Fibroblast of villous mesenchyme (primary cell): Measurements from ENCODE around the gene PYY. TPM values are rescaled to one million over a fixed set of nuclear protein-coding genes. Genes with fewer than 3 reads are reported as not detected.

Experiments
- DNase-seq: peaks from one replicate; pipeline ENCODE4 v3.0.0-alpha.2; 2010; ENCODE audit warnings: low read depth
- H3K4me3 ChIP-seq: 2 replicates; pipeline ENCODE4 v1.5.1; 2011; ENCODE audit warnings: low read depth, mild to moderate bottlenecking, low read length
- total RNA-seq: library from RNA; depleted of rRNA; stranded (reverse); fragments of >200 nt; gene quantifications from 2 replicates; pipeline ENCODE4 v1.2.3, GENCODE V29; 2012
- TF ChIP-seq, protein P1 (sequence below): IDR thresholded peaks from 2 replicates; pipeline ENCODE4 v1.5.1; 2012; ENCODE audit warnings: low read depth, mild to moderate bottlenecking, low read length; ENCODE audit not compliant: insufficient read depth

Gene PYY
- total RNA-seq = not detected in 2 replicates

DNA sequence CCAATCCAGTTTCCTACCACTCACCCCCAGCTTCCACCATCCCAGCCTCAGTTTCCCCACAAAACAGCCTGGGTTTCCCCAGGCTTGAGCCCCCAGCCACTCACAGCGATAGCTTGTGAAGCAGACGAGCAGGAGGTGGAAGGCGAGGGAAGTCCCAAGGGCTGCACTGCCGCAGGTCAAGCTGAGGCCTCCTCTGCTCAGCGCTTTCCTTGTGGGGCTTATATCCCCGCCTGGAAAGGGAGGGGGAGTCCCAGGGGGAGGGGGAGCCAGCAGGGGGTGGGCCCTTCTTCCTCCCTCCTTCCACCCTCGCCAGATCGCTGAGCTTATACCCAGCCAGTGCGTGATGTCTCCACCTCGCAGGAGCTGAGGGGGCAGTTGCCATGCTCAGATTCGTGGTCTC lies at the start of gene PYY:
Gene PYY (minus strand): TSS at position 195 of the 400 bp plus-strand sequence. CDS start 457 bp downstream, outside the sequence.
- H3K4me3 ChIP-seq = no peak within 1 kb of the TSS
- TF ChIP-seq, protein P1, sequence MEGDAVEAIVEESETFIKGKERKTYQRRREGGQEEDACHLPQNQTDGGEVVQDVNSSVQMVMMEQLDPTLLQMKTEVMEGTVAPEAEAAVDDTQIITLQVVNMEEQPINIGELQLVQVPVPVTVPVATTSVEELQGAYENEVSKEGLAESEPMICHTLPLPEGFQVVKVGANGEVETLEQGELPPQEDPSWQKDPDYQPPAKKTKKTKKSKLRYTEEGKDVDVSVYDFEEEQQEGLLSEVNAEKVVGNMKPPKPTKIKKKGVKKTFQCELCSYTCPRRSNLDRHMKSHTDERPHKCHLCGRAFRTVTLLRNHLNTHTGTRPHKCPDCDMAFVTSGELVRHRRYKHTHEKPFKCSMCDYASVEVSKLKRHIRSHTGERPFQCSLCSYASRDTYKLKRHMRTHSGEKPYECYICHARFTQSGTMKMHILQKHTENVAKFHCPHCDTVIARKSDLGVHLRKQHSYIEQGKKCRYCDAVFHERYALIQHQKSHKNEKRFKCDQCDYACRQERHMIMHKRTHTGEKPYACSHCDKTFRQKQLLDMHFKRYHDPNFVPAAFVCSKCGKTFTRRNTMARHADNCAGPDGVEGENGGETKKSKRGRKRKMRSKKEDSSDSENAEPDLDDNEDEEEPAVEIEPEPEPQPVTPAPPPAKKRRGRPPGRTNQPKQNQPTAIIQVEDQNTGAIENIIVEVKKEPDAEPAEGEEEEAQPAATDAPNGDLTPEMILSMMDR = no peak
- DNase-seq = no peak

DNA sequence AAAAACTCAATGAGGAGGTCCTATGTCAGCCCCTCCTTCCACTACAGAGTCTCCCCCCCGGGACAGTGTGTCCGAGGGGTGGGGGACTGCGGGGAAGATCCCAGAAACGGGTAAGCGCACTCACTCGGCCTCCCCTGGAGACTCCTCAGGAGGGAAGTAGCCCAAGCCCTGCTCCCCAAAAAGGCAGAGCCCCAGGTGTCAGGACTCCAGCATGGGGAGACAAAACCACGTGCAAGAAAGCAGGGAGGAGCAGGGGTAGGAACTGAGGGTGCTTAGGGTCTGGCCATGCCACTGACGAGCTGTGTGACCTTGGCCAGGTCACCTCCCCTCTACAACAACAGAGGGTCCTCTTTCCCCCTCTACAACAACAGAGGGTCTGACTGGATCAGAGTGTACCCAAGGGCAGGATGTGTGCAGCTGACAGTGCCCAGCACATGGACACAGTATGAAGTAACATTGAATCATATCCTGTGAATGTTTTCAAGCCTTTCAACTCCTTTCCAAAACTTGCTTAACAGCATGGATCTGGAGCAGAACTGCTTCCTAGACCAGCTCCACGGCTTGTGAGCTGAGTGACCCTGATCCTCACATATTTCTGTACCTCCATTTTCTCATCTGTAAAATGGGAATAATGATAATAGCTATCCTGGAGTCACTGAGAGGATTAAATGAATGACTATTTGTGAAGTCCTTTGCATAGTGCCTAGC lies 48.6 kb upstream of the PYY start:
- TF ChIP-seq, protein P1 = no peak
- DNase-seq = peak; percentile 68
- no peak overlapping the region for H3K4me3 ChIP-seq

DNA sequence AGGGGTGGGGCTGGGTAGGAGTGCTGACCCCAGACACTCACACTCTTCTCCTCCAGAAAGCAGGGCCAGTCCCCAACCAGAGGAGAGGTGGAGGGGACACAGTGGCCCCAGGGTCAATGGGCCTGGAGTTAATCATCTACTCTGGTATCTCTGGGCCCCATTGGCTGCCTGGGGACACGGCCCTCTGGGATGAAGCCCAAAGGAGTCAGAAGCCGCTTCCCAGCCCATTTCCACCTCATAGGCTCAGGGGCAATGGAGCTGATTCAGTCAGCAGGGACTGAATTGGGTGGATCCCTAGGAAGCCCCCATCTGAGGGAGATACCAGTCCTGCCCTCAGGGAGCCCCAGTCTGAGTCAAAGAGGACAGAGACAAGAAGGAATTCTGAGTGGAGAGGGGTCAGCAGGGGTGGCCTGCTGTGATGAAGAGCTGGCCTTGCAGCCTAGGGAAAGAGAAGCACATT lies 47.8 kb upstream of the PYY start:
- DNase-seq = no peak
- H3K4me3 ChIP-seq = no peak overlapping the region
- TF ChIP-seq, protein P1 = no peak

DNA sequence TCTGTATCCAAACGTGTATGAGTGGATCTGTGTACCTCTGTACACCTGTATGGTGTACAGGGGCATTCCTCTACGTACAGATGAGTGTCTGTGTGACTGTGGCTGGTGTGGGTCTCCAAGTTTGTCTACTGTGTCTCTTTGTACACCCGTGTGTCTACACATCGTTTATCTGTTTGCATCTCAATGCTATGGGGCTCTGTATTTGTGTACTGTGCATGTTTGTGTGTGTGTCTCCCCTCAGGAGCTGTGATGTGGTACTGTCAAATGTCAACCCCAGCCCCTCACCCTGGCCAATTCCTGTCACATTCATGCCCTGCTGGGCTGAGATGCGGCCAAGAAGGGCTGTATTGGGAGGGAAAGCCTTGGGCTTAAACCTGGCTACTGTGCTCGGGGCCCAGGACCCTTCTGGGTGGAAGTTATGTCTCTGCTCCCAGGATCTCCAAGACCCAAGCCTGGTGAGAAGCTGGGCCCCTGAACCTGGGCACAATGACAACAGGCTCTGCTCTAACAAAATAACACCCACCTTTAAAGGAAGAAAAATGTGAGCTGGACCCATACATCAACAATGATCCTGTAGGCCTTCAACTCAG lies 47.2 kb upstream of the PYY start:
- no peak overlapping the region for H3K4me3 ChIP-seq
- no peak for DNase-seq
- TF ChIP-seq, protein P1 = no peak

DNA sequence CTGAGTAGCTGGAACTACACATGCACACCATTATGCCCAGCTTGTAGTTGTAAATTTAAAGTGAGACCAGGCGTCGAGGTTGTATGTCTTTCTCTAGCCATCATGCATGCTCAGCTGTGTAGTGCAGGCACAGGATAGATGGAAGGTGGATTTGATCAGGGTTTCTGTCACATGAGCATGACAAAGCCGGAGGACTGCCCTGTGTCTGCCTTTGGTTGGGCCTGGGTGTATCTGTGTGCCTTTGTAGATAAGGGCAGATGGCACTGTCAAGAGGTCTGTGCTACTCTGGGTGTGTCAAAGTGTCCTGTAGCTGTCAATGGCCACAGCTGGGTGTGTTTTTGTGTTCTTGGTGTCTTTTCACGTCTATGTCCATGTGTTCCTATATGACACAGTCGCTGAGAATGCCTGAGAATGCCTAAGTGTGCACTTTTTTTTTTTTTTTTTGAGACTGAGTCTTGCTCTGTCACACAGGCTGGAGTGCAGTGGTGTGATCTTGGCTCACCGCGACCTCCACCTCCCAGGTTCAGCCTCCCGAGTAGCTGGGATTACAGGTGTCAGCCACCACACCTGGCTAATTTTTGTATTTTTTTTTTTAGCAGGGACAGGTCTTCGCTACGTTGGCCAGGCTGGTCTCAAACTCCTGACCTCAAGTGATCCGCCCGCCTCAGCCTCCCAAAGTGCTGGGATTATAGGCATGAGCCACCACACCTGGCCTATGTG lies 46.6 kb upstream of the PYY start:
- H3K4me3 ChIP-seq = no peak overlapping the region
- TF ChIP-seq, protein P1 = no peak
- no peak for DNase-seq

DNA sequence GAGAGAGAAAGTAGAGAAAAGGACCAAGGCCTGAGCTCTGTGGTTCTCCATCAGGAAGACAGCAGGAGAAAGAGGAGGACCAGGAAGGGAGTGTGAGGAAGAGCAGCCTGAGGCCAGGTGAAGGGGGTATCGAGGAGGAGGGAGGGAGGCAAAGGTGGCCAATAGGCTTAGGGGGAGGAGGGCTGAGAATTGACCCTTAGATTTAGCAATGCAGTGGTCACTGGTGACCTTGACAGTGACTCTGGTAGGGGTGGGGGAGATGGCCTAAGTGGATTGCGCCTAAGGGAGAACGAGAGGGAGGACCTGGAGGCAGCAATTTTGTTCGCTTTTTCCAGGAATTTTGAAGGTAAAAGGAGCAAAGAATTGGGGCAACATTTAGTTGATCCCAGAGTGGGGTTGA lies 45.3 kb upstream of the PYY start:
- no peak overlapping the region for H3K4me3 ChIP-seq
- no peak for DNase-seq
- TF ChIP-seq, protein P1 = no peak
